HCEC 1CT (cell line): Measurements from ENCODE around the gene PKP4.

Experiments used
- DNase-seq: peaks from one replicate; pipeline ENCODE4 v3.0.0-alpha.2; 2017

PKP4 gene

DNA sequence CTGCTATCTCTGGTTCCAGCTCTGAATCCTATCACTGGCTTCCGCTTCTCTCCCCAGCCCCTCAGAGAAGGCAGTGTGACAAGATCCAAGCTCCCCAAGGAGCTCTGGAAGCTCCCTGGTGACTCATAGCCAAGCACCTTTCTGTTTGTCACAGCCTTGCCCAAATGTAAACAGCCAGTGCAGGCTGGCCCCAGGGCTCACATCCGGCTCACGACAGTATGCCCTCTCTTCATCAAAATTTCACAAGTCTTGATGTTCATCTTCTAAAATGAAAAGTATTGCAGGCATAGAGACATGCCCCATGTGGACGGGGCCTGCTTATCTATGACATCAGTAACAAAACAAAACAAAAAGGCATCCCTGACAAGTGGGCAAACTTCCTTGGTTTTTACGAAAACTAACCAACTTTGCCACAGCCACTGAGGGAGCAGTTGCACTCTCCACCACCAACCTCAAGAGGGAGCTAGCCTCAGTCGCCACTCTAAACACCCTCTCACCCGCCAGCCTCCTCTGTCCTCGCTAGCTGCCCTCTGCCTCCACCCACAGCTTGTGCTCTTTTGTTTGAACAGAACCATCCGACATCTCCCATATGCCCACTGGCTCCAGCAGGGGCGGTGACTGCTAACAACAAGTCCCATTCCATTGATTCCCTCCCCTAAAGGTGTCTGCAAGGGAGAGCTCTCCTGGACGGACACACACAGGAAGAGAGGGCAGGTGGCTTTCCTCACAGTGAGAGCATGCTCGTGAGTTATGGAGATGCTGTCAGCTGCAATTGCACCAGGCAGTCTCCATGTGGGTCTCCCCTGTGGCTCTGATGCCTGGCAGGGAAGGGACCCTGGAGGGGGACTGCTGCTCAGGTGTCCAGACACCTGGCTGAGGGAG is 267.4 kb downstream of the PKP4 start:
- no peak for DNase-seq

GRCh38 chr2:158724803-158725381 is 268.1 kb downstream of the PKP4 start:
- DNase-seq, result peak; percentile 35

DNA sequence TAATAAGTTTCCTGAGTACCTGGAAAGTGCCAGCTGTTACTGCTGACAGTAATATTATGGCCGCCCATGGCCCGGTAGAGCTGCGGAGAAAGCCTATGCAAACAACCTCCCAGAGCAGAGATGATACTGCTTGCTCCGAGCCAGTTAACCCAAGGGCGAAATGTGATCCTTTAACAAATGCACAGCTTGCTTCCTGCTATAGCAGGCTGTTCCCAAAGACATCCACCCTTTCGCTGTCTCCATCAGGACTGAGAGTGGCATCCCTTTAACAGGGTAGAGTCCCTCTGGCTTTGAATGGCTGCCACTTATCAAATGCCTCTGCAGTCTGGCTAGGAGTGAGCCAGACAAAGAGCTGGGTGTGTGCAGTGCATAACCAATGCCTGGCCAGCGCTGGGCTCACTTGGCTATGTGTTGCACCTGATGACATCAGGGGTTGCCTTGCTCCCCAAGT is 268.7 kb downstream of the PKP4 start:
- DNase-seq, result no peak

GRCh38 chr2:158726911-158727592 is 270.3 kb downstream of the PKP4 start:
- peak; percentile 52 for DNase-seq

- DNase-seq, result no peak
Measured at GRCh38 chr2:158728422-158728821, 271.7 kb downstream of the PKP4 start.

DNA sequence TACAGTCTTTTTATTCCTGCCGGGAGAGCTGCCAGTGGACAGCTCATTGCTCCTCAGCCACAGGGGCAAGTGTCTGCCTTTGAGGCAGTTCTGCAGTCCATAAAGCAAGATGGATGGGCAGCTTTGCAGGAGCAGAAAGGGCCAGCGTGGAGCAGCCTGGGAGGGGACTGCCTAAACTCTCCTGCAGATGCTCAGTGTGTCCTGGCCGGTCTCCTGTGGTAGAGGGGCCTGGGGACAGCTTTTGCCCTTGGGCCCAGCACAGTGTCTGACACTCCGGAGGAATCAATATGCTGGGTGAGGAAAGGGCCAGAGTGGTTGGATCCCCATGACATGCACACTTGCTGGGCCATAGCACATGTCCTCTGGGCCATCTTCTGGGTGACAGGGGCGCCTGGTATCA is 272.7 kb downstream of the PKP4 start:
- no peak for DNase-seq

DNA sequence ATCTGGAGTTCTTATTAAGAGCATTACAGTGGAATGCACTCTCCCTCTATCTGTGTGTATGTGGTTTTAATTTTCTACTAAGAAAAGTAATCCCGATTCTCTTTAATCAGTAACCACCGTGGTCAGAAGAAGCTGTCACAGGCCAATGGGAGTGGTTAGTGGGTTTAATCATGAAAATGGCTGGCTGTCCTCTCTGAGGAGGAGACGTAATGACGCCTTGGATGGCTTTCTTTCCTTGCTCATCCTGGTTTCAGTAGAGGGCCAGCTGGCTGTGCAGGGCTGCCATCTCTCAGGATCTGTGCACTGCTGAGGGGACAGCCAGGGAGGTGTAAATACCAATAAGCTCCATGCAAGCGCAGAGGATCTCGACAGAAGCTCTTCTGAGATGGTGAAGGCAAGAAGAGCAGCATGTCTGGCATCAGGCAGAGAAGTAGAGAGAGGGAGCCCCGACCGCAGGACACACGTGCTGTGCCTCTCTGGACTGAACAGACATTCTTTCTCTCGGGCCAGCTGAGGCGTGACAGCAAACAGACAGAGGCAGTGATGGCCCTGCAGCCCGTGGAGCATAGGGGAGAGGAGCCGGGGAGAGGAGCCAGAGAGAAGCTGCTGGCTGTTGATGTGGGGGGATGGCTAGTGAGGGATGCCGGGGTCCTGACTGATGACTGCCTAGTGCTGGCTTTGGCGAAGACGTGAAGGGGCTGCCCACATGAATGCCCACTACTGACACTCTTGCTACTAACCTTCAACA is 273.3 kb downstream of the PKP4 start:
- no peak for DNase-seq

DNA sequence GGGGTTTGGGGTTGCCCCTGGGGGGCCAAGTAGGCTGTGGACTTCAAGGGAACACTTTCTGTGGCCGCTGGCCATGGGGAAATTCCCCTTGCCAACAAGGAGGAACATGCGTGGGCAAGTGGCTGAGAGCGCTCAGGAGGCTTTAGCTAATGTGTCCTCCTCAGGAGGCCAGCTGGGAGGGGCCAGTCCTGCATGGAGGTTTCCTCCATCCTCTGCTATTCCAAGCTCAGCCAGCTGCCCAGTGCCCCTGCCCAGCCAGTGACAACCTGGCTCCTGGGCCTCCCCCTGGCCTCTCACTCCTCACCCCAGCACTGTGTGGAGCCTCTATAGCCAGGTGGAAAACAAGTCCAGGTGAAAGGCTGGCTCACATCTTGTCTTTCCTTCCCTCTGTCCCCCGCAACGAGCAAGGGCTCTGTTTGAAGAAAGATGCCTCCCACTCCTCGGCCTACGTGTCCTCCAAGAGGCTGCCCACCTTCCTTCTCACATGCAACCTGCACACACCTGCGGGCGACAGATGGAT is 273.9 kb downstream of the PKP4 start:
- no peak for DNase-seq

GRCh38 chr2:158731386-158731785 is 274.6 kb downstream of the PKP4 start:
- DNase-seq, result no peak
